GM12892 (cell line): ENCODE data around the gene FAM222B.

ENCODE experiments used
- POLR2A ChIP-seq: IDR thresholded peaks from 2 replicates; pipeline ENCODE4 v1.6.1; 2011; ENCODE audit warnings: low read depth, low read length, control low read depth
- POLR2AphosphoS5 ChIP-seq: IDR thresholded peaks from 2 replicates; pipeline ENCODE4 v1.6.1; 2011; ENCODE audit warnings: low read depth, low read length, control low read depth
- TAF1 ChIP-seq: IDR thresholded peaks from 2 replicates; pipeline ENCODE4 v1.6.1; 2011; ENCODE audit warnings: low read depth, mild to moderate bottlenecking, control low read depth, low read length, borderline replicate concordance

DNA sequence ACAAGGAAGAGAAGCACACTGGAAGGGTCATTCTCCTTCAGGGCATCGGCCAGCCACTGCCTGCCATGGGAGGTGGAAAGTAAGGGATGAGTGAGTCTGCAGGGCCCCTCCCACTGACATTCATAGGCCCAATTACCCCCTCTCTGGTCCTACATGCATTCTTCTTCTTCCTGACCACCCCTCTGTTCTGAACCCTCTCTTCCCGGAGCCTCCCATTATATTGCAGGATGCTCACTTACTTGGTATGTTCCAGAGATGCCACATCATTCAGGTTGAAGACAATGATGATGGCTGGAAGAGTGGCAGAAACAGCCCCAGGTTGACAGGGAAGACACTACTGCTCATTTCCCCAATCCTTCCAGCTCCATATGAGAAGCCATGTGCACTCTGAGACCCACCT is 127.4 kb downstream of the FAM222B start:
- TF ChIP-seq POLR2A (no peak), TAF1 (no peak), POLR2AphosphoS5 (no peak)
